ENCODE results near the gene TJP2. TPM values are rescaled to one million over a fixed set of nuclear protein-coding genes. Genes with fewer than 3 reads are reported as not detected.

Gene TJP2
- total RNA-seq, 4 donors from 2014 or later: 98.8 to 203 (median 137) TPM

- no peak for TF ChIP-seq CTCF (IDR thresholded peaks at IDR 0.05; ENCODE audit: low read depth)
Observed at GRCh38 chr9:69184266-69184665, 10.2 kb downstream of the TJP2 start.

- no peak for TF ChIP-seq CTCF (IDR thresholded peaks at IDR 0.05; ENCODE audit: low read depth)
Observed at GRCh38 chr9:69186841-69187611, 12.9 kb downstream of the TJP2 start.

GRCh38 chr9:69188975-69189374, 14.9 kb downstream of the TJP2 start:
- no peak for TF ChIP-seq CTCF (IDR thresholded peaks at IDR 0.05; ENCODE audit: low read depth)

- no peak for TF ChIP-seq CTCF (IDR thresholded peaks at IDR 0.05; ENCODE audit: low read depth)
Observed at GRCh38 chr9:69190086-69190862, 16.2 kb downstream of the TJP2 start.

- no peak for TF ChIP-seq CTCF (IDR thresholded peaks at IDR 0.05; ENCODE audit: low read depth)
Observed at GRCh38 chr9:69190863-69191181, 16.7 kb downstream of the TJP2 start.

GRCh38 chr9:69191231-69191630, 17.2 kb downstream of the TJP2 start:
- no peak for TF ChIP-seq CTCF (IDR thresholded peaks at IDR 0.05; ENCODE audit: low read depth)

- TF ChIP-seq CTCF (IDR thresholded peaks at IDR 0.05; ENCODE audit: low read depth): no peak
Observed at GRCh38 chr9:69192214-69192613, 18.1 kb downstream of the TJP2 start.

All from subcutaneous adipose tissue (tissue), 4 donors.